Measurements from ENCODE around the gene KBTBD4. TPM values are rescaled to one million over a fixed set of nuclear protein-coding genes. Genes with fewer than 3 reads are reported as not detected.

Gene KBTBD4
- total RNA-seq, 4 donors from 2014 or later = 22.8 to 34.5 (median 30.7) TPM

DNA sequence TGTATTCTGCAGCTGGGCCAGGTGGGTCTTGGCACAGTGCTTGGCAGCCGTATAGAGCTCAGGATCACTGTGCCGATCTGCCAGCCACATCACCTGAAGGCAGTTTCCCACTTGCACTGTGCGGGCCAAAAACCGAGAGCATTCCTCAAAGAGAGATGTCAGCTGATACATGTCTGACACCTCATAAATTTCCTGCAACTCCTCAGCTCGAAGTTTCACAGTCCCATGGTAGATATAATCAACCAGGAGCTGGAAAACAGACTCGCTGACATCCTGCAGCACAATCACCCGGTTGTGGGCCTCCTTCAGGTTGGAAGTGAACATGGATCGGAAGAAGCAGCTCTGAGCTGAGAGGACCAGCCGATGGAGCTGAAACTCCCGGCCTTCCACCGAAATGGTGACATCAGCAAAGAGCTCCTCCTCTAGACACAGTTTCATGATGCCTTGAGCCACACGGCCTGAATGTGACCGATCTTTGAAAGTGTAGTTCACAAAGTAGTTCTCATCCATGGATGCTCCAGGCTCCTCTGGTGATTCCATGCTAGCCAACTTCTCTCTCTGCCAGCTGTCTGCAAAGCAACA, 1.2 kb downstream of the KBTBD4 start:
- Histone ChIP-seq H3K36me3 (peaks cover 35 to 46% of the 10 kb centered on the region in 2 donors), H3K4me3 (replicated peaks in 1 of 3) (peak overlapping the region in 1 of 3 donors; percentile 95), H3K4me1 (peaks cover 11 to 28% of the 10 kb centered on the region in 2 donors), H3K27me3 (no peaks in the 10 kb centered on the region), H3K9me3 (no peaks in the 10 kb centered on the region), H3K27ac (no peak overlapping the region)
- no peak for TF ChIP-seq POLR2A (IDR thresholded peaks at IDR 0.05)
- TF ChIP-seq, protein P1, sequence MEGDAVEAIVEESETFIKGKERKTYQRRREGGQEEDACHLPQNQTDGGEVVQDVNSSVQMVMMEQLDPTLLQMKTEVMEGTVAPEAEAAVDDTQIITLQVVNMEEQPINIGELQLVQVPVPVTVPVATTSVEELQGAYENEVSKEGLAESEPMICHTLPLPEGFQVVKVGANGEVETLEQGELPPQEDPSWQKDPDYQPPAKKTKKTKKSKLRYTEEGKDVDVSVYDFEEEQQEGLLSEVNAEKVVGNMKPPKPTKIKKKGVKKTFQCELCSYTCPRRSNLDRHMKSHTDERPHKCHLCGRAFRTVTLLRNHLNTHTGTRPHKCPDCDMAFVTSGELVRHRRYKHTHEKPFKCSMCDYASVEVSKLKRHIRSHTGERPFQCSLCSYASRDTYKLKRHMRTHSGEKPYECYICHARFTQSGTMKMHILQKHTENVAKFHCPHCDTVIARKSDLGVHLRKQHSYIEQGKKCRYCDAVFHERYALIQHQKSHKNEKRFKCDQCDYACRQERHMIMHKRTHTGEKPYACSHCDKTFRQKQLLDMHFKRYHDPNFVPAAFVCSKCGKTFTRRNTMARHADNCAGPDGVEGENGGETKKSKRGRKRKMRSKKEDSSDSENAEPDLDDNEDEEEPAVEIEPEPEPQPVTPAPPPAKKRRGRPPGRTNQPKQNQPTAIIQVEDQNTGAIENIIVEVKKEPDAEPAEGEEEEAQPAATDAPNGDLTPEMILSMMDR (IDR thresholded peaks at IDR 0.05) = no peak
- DNase-seq = no peak
- 80 to 82% methylated on average over 13 of the region's 13 CpGs for WGBS, 2 donors
- intact Hi-C loops (cut with DNase I) = no loop called here

DNA sequence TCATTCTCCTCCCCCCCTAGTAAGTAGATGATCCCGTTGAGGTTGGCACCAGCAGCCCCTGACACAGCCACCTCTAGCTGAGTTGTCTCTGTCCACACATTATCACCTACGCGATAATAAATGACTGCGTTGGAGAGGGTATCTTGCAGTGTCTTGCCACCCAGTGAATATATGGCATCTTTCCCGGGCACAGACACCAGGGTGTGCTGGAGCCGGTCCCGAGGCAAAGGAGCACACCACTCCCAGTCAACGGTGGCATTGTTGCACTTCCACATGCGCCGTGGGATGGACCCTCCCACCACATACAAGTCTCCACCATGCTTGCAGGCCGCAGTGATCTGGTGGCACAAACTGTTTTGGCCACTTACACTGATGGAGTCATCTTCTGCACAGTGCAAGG, 5.4 kb downstream of the KBTBD4 start:
- intact Hi-C loops (cut with DNase I) = no loop called here
- no peak for DNase-seq
- Histone ChIP-seq H3K9me3 (no peaks in the 10 kb centered on the region), H3K36me3 (peaks cover 21 to 41% of the 10 kb centered on the region in 2 donors), H3K27me3 (no peaks in the 10 kb centered on the region), H3K4me1 (peaks cover 7 to 19% of the 10 kb centered on the region in 2 donors), H3K4me3 (replicated peaks in 1 of 3) (no peak overlapping the region), H3K27ac (no peak overlapping the region)
- TF ChIP-seq POLR2A (IDR thresholded peaks at IDR 0.05) = no peak
- TF ChIP-seq, protein P1 (IDR thresholded peaks at IDR 0.05) = no peak
- WGBS, 2 donors = 82 to 90% methylated on average over 11 of the region's 11 CpGs

DNA sequence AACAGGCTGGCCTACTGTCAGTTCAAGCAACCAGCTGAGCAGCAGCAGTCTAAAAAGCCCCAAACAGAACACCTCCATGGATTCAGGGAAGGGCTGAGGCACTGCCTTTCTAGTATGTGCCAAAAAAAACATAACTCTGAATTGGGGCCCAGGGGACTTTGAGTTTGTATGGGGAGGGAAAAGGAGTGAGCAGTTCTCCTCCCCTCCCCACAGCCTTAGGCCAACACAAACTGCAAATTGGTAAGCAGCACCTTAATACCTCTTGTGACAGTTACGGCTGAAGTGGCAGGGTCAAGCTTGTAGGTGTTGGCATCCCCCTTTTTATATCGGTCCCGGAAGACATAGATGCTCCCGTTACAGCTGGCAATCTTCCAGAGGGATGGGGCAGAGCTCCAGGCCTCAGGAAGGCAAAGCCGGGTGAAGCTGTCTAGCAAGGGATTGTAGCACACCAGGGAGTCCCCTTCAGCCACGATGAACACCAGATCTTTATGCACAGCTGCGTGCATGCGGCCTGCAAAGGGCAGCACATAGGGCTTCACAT, 6.0 kb downstream of the KBTBD4 start:
- no peaks in the 10 kb centered on the region for H3K27me3 ChIP-seq
- WGBS, 2 donors = 57 to 59% methylated on average over 7 to 8 of the region's 8 CpGs
- peaks cover 21 to 41% of the 10 kb centered on the region in 2 donors for H3K36me3 ChIP-seq
- intact Hi-C loops (cut with DNase I) = no loop called here
- no peaks in the 10 kb centered on the region for H3K9me3 ChIP-seq
- no peak for DNase-seq
- peaks cover 1 to 14% of the 10 kb centered on the region in 2 donors for H3K4me1 ChIP-seq
- TF ChIP-seq POLR2A (IDR thresholded peaks at IDR 0.05) = no peak
- TF ChIP-seq, protein P1 (IDR thresholded peaks at IDR 0.05) = no peak
- H3K27ac ChIP-seq = no peak overlapping the region
- H3K4me3 ChIP-seq (replicated peaks in 1 of 3) = no peak overlapping the region

DNA sequence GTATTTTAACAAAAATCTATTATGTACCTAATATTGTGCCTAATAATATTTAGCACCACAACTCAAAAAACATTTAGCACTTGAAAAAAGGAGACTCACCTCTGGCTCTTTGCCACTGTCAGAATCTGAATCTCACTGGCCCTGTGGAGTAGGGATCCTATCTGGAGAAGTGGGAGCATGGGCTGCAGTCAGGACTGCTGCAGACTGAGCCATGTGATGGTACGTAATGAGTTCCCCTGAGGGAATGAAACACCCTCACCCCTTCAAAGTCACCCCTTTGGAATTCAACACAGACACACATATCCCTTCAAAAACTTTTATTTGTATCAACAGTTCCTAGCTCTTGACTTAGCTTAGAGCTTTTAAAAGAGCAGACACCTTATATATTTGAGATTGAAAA, 6.9 kb downstream of the KBTBD4 start:
- no peak for DNase-seq
- 74 to 80% methylated on average over 1 of the region's 1 CpG for WGBS, 2 donors
- Histone ChIP-seq H3K9me3 (no peaks in the 10 kb centered on the region), H3K4me3 (replicated peaks in 1 of 3) (no peak overlapping the region), H3K27ac (no peak overlapping the region), H3K27me3 (no peaks in the 10 kb centered on the region), H3K36me3 (peaks cover 21 to 41% of the 10 kb centered on the region in 2 donors), H3K4me1 (peaks cover 0 to 10% of the 10 kb centered on the region in 2 donors)
- intact Hi-C loops (cut with DNase I) = no loop called here
- TF ChIP-seq, protein P1 (IDR thresholded peaks at IDR 0.05) = no peak
- no peak for TF ChIP-seq POLR2A (IDR thresholded peaks at IDR 0.05)

DNA sequence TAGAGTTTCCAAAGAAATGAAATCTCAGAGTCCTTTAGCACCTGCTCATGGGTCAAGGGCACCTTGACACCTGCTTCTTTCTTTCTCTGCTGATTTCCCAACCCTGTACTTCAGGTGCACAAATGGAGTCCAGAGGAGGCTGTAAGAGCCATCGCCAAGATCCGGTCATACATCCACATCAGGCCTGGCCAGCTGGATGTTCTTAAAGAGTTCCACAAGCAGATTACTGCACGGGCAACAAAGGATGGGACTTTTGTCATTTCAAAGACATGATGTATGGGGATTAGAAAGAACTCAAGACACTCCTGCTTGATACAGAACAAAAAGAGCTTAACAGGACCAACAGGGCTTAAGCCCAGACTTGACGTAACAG, 7.4 kb downstream of the KBTBD4 start:
- TF ChIP-seq POLR2A (IDR thresholded peaks at IDR 0.05) = no peak
- TF ChIP-seq, protein P1 (IDR thresholded peaks at IDR 0.05) = no peak

More for the DNA sequence above, 7.4 kb downstream of the KBTBD4 start:
- Histone ChIP-seq H3K27ac (no peak overlapping the region), H3K9me3 (no peaks in the 10 kb centered on the region), H3K27me3 (no peaks in the 10 kb centered on the region), H3K4me1 (peaks cover 0 to 15% of the 10 kb centered on the region in 2 donors), H3K4me3 (replicated peaks in 1 of 3) (no peak overlapping the region), H3K36me3 (peaks cover 21 to 41% of the 10 kb centered on the region in 2 donors)
- intact Hi-C loops (cut with DNase I) = no loop called here
- DNase-seq = no peak
- WGBS, 2 donors = 87 to 88% methylated on average over 4 of the region's 4 CpGs
